Right lobe of liver (tissue), 6 donors: ENCODE measurements around the gene ARHGEF12. TPM values are rescaled to one million over a fixed set of nuclear protein-coding genes. Genes with fewer than 3 reads are reported as not detected.

Experiments used
- ATAC-seq, 4 donors: fragments of 200-7000 bp; cut with Tn5 transposase; one replicate each; pipeline ENCODE4 v1.9.1; 2020; ENCODE audit warnings: mild to moderate bottlenecking in 4 of 4, moderate library complexity in 4 of 4
- DNase-seq, 3 donors: peaks; one replicate each; pipeline ENCODE4 v3.0.0-alpha.2; 2020
- H3K27ac ChIP-seq, 3 donors: fragments of 200-600 bp; one replicate each; pipeline ENCODE4 v1.8.0; 2022
- H3K27me3 ChIP-seq, 2 donors: fragments of 200-600 bp; one replicate each; pipeline ENCODE4 v1.8.0; 2022
- H3K36me3 ChIP-seq, 4 donors: fragments of 200-600 bp; sonication (generic) in 1 of 4; one replicate each; pipeline versions ENCODE4 v1.5.1 to v1.8.0; 2017 to 2022; ENCODE audit warnings: control low read depth in 1 of 4
- H3K4me1 ChIP-seq, 4 donors: fragments of 200-600 bp; sonication (generic) in 1 of 4; one replicate each; pipeline versions ENCODE4 v1.5.1 to v1.8.0; 2017 to 2022; ENCODE audit warnings: control low read depth in 1 of 4
- H3K4me3 ChIP-seq, 3 donors: fragments of 200-600 bp; one replicate each; pipeline ENCODE4 v1.8.0; 2022
- H3K9me3 ChIP-seq, 4 donors: fragments of 200-600 bp; sonication (generic) in 1 of 4; one replicate each; pipeline versions ENCODE4 v1.5.1 to v1.8.0; 2017 to 2022; ENCODE audit warnings: control low read depth in 1 of 4
- CTCF ChIP-seq, 4 donors: fragments of 200-600 bp in 3 of 4; fragments of 450-650 bp in 1 of 4; IDR thresholded peaks; one replicate each; pipeline versions ENCODE4 v1.5.1 to v1.8.0; 2016 to 2022; ENCODE audit warnings: antibody characterized with exemption in 4 of 4, mild to moderate bottlenecking in 2 of 4
- POLR2A ChIP-seq: fragments of 450-650 bp; IDR thresholded peaks from one replicate; pipeline ENCODE4 v1.6.1; 2017; ENCODE audit warnings: antibody characterized with exemption, mild to moderate bottlenecking
- WGBS: methylation state at CpG from one replicate; pipeline ENCODE4 v1.1.6; 2018; ENCODE audit warnings: low coverage, low lambda C conversion rate; ENCODE audit not compliant: insufficient coverage; ENCODE audit errors: missing lambda C conversion rate; 5-methylcytosine and 5-hydroxymethylcytosine counted together
- intact Hi-C, 2 donors: fragments of 100-400 bp; cut with DNase I; formaldehyde crosslinking; loops; one replicate each; pipeline versions ENCODE4 v1.11.2 to v1.14.1; 2022
- total RNA-seq, 6 experiments: library from RNA; depleted of rRNA in 2 of 6; stranded (reverse); fragments of >200 nt in 2 of 6; fragmentation: NEBNext Ultra II Directional in 3 of 6; extraction: Animal tissue kit (Norgen Biotek cat#: 25700) in 3 of 6; gene quantifications; one replicate each; pipeline versions ENCODE4 v1.1.0 to v1.2.4, GENCODE V29; 2016 to 2023
- donor health status: DM: no; HTN: yes; CAD: no.
- donor health status: DM: no; HTN: no; CAD: no.
- donor health status: DM: no; HTN: no; CAD: no.
- donor health status: DM: no; HTN: yes; CAD: no.
- donor health status: DM: no; HTN: yes; CAD: no.

ARHGEF12 gene
- total RNA-seq, 6 experiments from 2014 or later = 75.1 to 113 (median 94.0) TPM

GRCh38 chr11:120324932-120325810 is 11.0 kb upstream of the ARHGEF12 start, which contains the start of gene TLCD5:
Gene TLCD5, plus strand, starts transcription at chr11:120325299. Its CDS starts 2,143 bp downstream, at chr11:120327442.
- H3K27ac ChIP-seq = peak within 1 kb of the TSS; percentile 56 to 87 (median 62)
- H3K4me1 ChIP-seq = no peaks in the 10 kb centered on the region
- ATAC-seq (peak; percentile 77 to 81 (median 80)), DNase-seq (peak in 2 of 3 donors; percentile 66 to 70)
- no peaks in the 10 kb centered on the region for H3K9me3 ChIP-seq
- peak within 1 kb of the TSS; percentile 47 to 59 (median 59) for H3K4me3 ChIP-seq
- TF ChIP-seq CTCF (IDR thresholded peaks at IDR 0.05) (no peak), POLR2A (peak; percentile 54)
- H3K27me3 ChIP-seq = no peaks in the 10 kb centered on the region
- WGBS = 5% methylated on average over 13 of the region's 84 CpGs
- intact Hi-C loops = loop anchor here in 1 of 2 donors (10.0 kb wide), 1 partner anchor 630 kb away; no protein-coding TSS in a partner anchor
- H3K36me3 ChIP-seq = no peaks in the 10 kb centered on the region

DNA sequence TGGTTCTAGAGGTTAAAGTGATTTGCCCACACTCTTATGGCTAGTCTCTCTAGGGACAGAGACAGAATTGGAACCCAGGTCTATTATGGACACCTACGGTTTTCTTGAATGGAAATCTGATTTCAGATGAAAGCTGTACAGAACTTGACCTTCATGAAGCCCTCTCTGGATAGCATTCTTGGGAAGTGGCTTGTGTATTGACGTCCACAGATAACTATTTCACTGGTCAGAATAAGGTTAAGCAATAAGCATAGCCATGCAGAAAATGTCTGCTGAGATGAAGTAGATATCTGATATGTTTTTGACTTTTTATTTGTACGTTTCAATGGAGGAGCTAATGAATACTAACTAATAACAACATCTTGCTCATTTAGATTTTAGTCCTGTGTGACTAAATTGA is 10.0 kb upstream of the ARHGEF12 start:
- DNase-seq = no peak
- TF ChIP-seq CTCF (IDR thresholded peaks at IDR 0.05) (no peak), POLR2A (no peak)
- peak overlapping the region in 2 of 3 donors; percentile 62 to 87 for H3K27ac ChIP-seq
- no peaks in the 10 kb centered on the region for H3K27me3 ChIP-seq
- WGBS = 75% methylated on average over 3 of the region's 3 CpGs
- H3K36me3 ChIP-seq = no peaks in the 10 kb centered on the region
- ATAC-seq = no peak
- peak overlapping the region in 1 of 3 donors; percentile 59 for H3K4me3 ChIP-seq
- H3K4me1 ChIP-seq = no peaks in the 10 kb centered on the region
- intact Hi-C loops = loop anchor here in 1 of 2 donors (10.0 kb wide), 1 partner anchor 629 kb away; no protein-coding TSS in a partner anchor
- no peaks in the 10 kb centered on the region for H3K9me3 ChIP-seq

GRCh38 chr11:120326845-120327281 is 9.3 kb upstream of the ARHGEF12 start:
- H3K9me3 ChIP-seq = no peaks in the 10 kb centered on the region
- peaks cover 0 to 3% (median 0%) of the 10 kb centered on the region in 4 donors for H3K4me1 ChIP-seq
- H3K4me3 ChIP-seq = no peak overlapping the region
- H3K36me3 ChIP-seq = no peaks in the 10 kb centered on the region
- WGBS = 31% methylated on average over 4 of the region's 4 CpGs
- no peak for TF ChIP-seq POLR2A
- no peak for TF ChIP-seq CTCF (IDR thresholded peaks at IDR 0.05)
- ATAC-seq = no peak
- H3K27me3 ChIP-seq = no peaks in the 10 kb centered on the region
- intact Hi-C loops = loop anchor here in 1 of 2 donors (10.0 kb wide), 1 partner anchor 628 kb away; no protein-coding TSS in a partner anchor
- DNase-seq = no peak
- H3K27ac ChIP-seq = peak overlapping the region in 1 of 3 donors; percentile 2

- intact Hi-C loops = loop anchor here in 1 of 2 donors (10.0 kb wide), 1 partner anchor 627 kb away; no protein-coding TSS in a partner anchor
Observed at GRCh38 chr11:120327311-120327710, 8.9 kb upstream of the ARHGEF12 start.

More at GRCh38 chr11:120327311-120327710, 8.9 kb upstream of the ARHGEF12 start:
- DNase-seq (no peak), ATAC-seq (no peak)
- Histone ChIP-seq H3K4me3 (no peak overlapping the region), H3K36me3 (no peaks in the 10 kb centered on the region), H3K4me1 (peaks cover 0 to 3% (median 0%) of the 10 kb centered on the region in 4 donors), H3K9me3 (no peaks in the 10 kb centered on the region), H3K27ac (peak overlapping the region in 1 of 3 donors; percentile 2), H3K27me3 (no peaks in the 10 kb centered on the region)
- WGBS = 88% methylated on average over 3 of the region's 4 CpGs
- TF ChIP-seq CTCF (IDR thresholded peaks at IDR 0.05) = no peak
- TF ChIP-seq POLR2A = no peak
